ENCODE measurements around the gene VTI1B. TPM values are rescaled to one million over a fixed set of nuclear protein-coding genes. Genes with fewer than 3 reads are reported as not detected.
A peak's percentile ranks its signal among the peaks of the same experiment; 100 is the strongest.

Gene VTI1B
- total RNA-seq, 1 donor from 2014 or later, result 69.8 TPM

- Histone ChIP-seq H3K27ac (peak within 1 kb of the TSS; percentile 63), H3K27me3 (peaks cover 5% of the 10 kb centered on the region), H3K9me3 (ENCODE audit: low read depth) (no peaks in the 10 kb centered on the region), H3K4me3 (peak within 1 kb of the TSS; percentile 86), H4K20me1 (ENCODE audit: low read depth) (no peaks in the 10 kb centered on the region), H3K9ac (peak within 1 kb of the TSS; percentile 56), H2AFZ (replicated peaks) (peak within 1 kb of the TSS; percentile 96), H3F3A (ENCODE audit: low read depth) (peaks cover 23% of the 10 kb centered on the region), H3K4me2 (peak within 1 kb of the TSS; percentile 83), H3K36me3 (no peaks in the 10 kb centered on the region), H3K4me1 (peaks cover 16% of the 10 kb centered on the region), H3K79me2 (ENCODE audit: low read depth) (peaks cover 7% of the 10 kb centered on the region)
- Mint-ChIP-seq H3K9me3 (no peaks in the 10 kb centered on the region), H3K27ac (no peak within 1 kb of the TSS), H3K4me1 (peaks cover 25% of the 10 kb centered on the region), H3K4me3 (peak within 1 kb of the TSS; percentile 95), H3K36me3 (peaks cover 7% of the 10 kb centered on the region), H3K27me3 (ENCODE audit: insufficient read depth, low read depth) (no peaks in the 10 kb centered on the region)
- peak; percentile 100 for DNase-seq (ENCODE audit: low spot score)
- TF ChIP-seq CTCF (IDR thresholded peaks at IDR 0.05), result no peak
- no peak for TF ChIP-seq EZH2 (IDR thresholded peaks at IDR 0.05)
- TF ChIP-seq EZH2phosphoT487 (IDR thresholded peaks at IDR 0.05), result no peak
Measured at GRCh38 chr14:67619446-67620216, 54.8 kb downstream of the VTI1B start, which contains the start of gene ARG2. Gene ARG2 (plus strand): TSS chr14:67619920. CDS start chr14:67619978, 58 bp downstream.

- H3K36me3 Mint-ChIP-seq, result peaks cover 2% of the 10 kb centered on the region
- Histone ChIP-seq H3K79me2 (ENCODE audit: low read depth) (peaks cover 7% of the 10 kb centered on the region), H3K4me1 (peaks cover 16% of the 10 kb centered on the region), H3K27me3 (peaks cover 7% of the 10 kb centered on the region), H3K4me3 (no peak overlapping the region), H3K4me2 (no peak overlapping the region), H3K27ac (no peak overlapping the region), H3K9ac (no peak overlapping the region), H4K20me1 (ENCODE audit: low read depth) (no peaks in the 10 kb centered on the region), H3K9me3 (ENCODE audit: low read depth) (no peaks in the 10 kb centered on the region), H3F3A (ENCODE audit: low read depth) (peaks cover 23% of the 10 kb centered on the region), H2AFZ (replicated peaks) (no peak overlapping the region), H3K36me3 (no peaks in the 10 kb centered on the region)
- H3K4me1 Mint-ChIP-seq, result peaks cover 25% of the 10 kb centered on the region
- peak overlapping the region; percentile 95 for H3K4me3 Mint-ChIP-seq
- DNase-seq (ENCODE audit: low spot score), result peak; percentile 62
- TF ChIP-seq CTCF (IDR thresholded peaks at IDR 0.05) (peak; percentile 68), EZH2 (IDR thresholded peaks at IDR 0.05) (no peak)
- no peak overlapping the region for H3K27ac Mint-ChIP-seq
- no peaks in the 10 kb centered on the region for H3K27me3 Mint-ChIP-seq (ENCODE audit: insufficient read depth, low read depth)
- H3K9me3 Mint-ChIP-seq, result no peaks in the 10 kb centered on the region
Measured at GRCh38 chr14:67618617-67619063, 55.8 kb downstream of the VTI1B start.

DNA sequence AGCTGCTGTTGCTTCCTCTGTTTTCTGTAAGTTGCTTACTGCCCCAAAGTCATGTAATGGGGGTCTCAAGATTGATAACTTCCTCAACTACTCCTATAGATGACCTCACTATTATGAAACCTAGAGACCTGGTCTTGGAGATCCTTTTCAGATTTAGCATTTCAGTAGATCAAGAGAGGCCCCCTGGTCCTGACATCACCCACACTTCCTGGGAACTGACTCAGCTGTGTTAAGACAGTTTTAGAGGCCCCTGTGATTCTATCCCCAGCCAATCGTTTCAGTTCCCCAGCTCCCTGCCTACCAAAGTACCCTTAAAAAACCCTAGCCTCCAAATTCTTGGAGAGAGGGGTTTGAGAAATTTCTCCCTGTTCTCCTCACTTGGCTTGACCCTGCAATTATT, 63.9 kb downstream of the VTI1B start:
- H3K9me3 Mint-ChIP-seq, result no peaks in the 10 kb centered on the region
- Histone ChIP-seq H3K9me3 (ENCODE audit: low read depth) (no peaks in the 10 kb centered on the region), H4K20me1 (ENCODE audit: low read depth) (no peaks in the 10 kb centered on the region), H3K27me3 (peaks cover 63% of the 10 kb centered on the region), H3K4me3 (no peak overlapping the region), H3K4me2 (no peak overlapping the region), H3K9ac (no peak overlapping the region), H3K27ac (no peak overlapping the region), H3K79me2 (ENCODE audit: low read depth) (no peaks in the 10 kb centered on the region), H2AFZ (replicated peaks) (no peak overlapping the region), H3K4me1 (peaks cover 19% of the 10 kb centered on the region), H3F3A (ENCODE audit: low read depth) (peaks cover 3% of the 10 kb centered on the region), H3K36me3 (no peaks in the 10 kb centered on the region)
- no peaks in the 10 kb centered on the region for H3K4me1 Mint-ChIP-seq
- H3K36me3 Mint-ChIP-seq, result no peaks in the 10 kb centered on the region
- no peak overlapping the region for H3K4me3 Mint-ChIP-seq
- no peak for TF ChIP-seq EZH2 (IDR thresholded peaks at IDR 0.05)
- TF ChIP-seq EZH2phosphoT487 (IDR thresholded peaks at IDR 0.05), result no peak
- TF ChIP-seq CTCF (IDR thresholded peaks at IDR 0.05), result no peak
- DNase-seq (ENCODE audit: low spot score), result no peak
- peaks cover 2% of the 10 kb centered on the region for H3K27me3 Mint-ChIP-seq (ENCODE audit: insufficient read depth, low read depth)
- H3K27ac Mint-ChIP-seq, result no peak overlapping the region

Data from neural progenitor cell (in vitro differentiated cells).